GM19372 (cell line): ENCODE results near the gene HBM.
"Not testable (repeated sequence)": the region's sequence is repeated elsewhere in the genome, so short reads cannot be mapped to it uniquely, and the experiment has no call there.

Source experiments
- ATAC-seq: cut with Tn5 transposase; IDR thresholded peaks from one replicate; pipeline ENCODE4 v1.9.1; 2021; ENCODE audit warnings: mild to moderate bottlenecking, low read depth, moderate library complexity; ENCODE audit not compliant: unreplicated experiment

The HBM gene

GRCh38 chr16:165539-166374, at the start of gene HBM:
HBM (plus strand) TSS chr16:165978; CDS start chr16:165998, 20 bp downstream.
- no peak for ATAC-seq

- no peak for ATAC-seq
These were observed 49.8 kb upstream of the HBM start for GRCh38 chr16:116015-116414.

GRCh38 chr16:117379-118365, 48.1 kb upstream of the HBM start:
- no peak for ATAC-seq

GRCh38 chr16:118857-119256, 46.9 kb upstream of the HBM start:
- no peak for ATAC-seq

- no peak for ATAC-seq
These were observed 46.5 kb upstream of the HBM start for GRCh38 chr16:119295-119694.

- ATAC-seq = no peak
These were observed 45.8 kb upstream of the HBM start for GRCh38 chr16:119835-120491.

- no peak for ATAC-seq
These were observed 45.0 kb upstream of the HBM start for GRCh38 chr16:120756-121155.

GRCh38 chr16:122361-122760, 43.4 kb upstream of the HBM start:
- no peak for ATAC-seq

GRCh38 chr16:123558-124350, 42.0 kb upstream of the HBM start:
- not testable (repeated sequence) for ATAC-seq

- no peak for ATAC-seq
These were observed 40.8 kb upstream of the HBM start for GRCh38 chr16:125011-125410.

GRCh38 chr16:129075-129474, 36.7 kb upstream of the HBM start:
- no peak for ATAC-seq

- ATAC-seq = no peak
These were observed 35.1 kb upstream of the HBM start for GRCh38 chr16:130533-131173.

GRCh38 chr16:132120-132519, 33.7 kb upstream of the HBM start:
- ATAC-seq = no peak

GRCh38 chr16:133716-134115, 32.1 kb upstream of the HBM start:
- ATAC-seq = no peak

GRCh38 chr16:138049-138417, 27.7 kb upstream of the HBM start:
- ATAC-seq = no peak

- ATAC-seq = no peak
These were observed 25.5 kb upstream of the HBM start for GRCh38 chr16:140175-140857.

GRCh38 chr16:142405-142967, 23.3 kb upstream of the HBM start:
- no peak for ATAC-seq

- ATAC-seq = no peak
These were observed 22.7 kb upstream of the HBM start for GRCh38 chr16:143047-143446.

GRCh38 chr16:143456-143855, 22.3 kb upstream of the HBM start:
- ATAC-seq = no peak
